GM12892 (cell line): ENCODE results near the gene SMIM30.
"Not testable (repeated sequence)": the region's sequence is repeated elsewhere in the genome, so short reads cannot be mapped to it uniquely, and the experiment has no call there.

ENCODE experiments used
- POLR2A ChIP-seq: IDR thresholded peaks from 2 replicates; pipeline ENCODE4 v1.6.1; 2011; ENCODE audit warnings: low read depth, low read length, control low read depth
- POLR2AphosphoS5 ChIP-seq: IDR thresholded peaks from 2 replicates; pipeline ENCODE4 v1.6.1; 2011; ENCODE audit warnings: low read depth, low read length, control low read depth

- TF ChIP-seq POLR2A, POLR2AphosphoS5: not testable (repeated sequence)
Observed at GRCh38 chr7:113117374-113117774, 980 bp downstream of the SMIM30 start.
